ENCODE data around the gene SRGAP3. TPM values are rescaled to one million over a fixed set of nuclear protein-coding genes. Genes with fewer than 3 reads are reported as not detected.

Gene SRGAP3
- total RNA-seq, 1 experiment from 2014 or later, result 17.9 TPM

DNA sequence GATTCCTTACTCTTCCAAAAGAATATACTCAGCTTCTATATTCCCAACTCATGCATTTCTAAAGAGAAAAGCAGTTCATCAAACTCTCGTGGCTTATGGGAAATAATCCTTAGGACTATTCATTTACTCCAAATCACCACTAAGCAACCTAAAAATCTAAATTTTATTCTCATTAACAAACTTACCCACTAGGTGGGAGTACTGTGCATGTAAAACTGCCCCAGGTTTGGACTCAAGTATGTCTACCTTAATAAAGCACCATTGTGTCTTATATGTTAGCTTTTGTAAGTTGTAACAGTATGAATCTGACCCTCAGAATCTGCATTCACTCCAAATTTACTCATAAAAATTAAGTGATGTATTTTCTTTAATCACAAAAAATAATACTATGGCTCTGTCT lies 311.4 kb downstream of the SRGAP3 start (continued):
- TF ChIP-seq ARID4B (CRISPR knock-in tag; IDR thresholded peaks at IDR 0.05; ENCODE audit: borderline replicate concordance) (no peak), NR3C1 (CRISPR knock-in tag; conservative IDR thresholded peaks at IDR 0.05; ENCODE audit: low read depth) (no peak)
- TF ChIP-seq, protein P1, sequence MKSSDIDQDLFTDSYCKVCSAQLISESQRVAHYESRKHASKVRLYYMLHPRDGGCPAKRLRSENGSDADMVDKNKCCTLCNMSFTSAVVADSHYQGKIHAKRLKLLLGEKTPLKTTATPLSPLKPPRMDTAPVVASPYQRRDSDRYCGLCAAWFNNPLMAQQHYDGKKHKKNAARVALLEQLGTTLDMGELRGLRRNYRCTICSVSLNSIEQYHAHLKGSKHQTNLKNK (CRISPR knock-in tag; IDR thresholded peaks at IDR 0.05), result no peak

GRCh38 chr3:8937064-8938020 lies 312.1 kb downstream of the SRGAP3 start:
- no peak for DNase-seq (ENCODE audit: low spot score)
- CTCF ChIA-PET, result no interaction called here
- no peak overlapping the region for H3K27ac Mint-ChIP-seq

More at GRCh38 chr3:8937064-8938020, 312.1 kb downstream of the SRGAP3 start:
- ATAC-seq, result no peak
- Mint-ChIP-seq H3K27me3 (ENCODE audit: low read depth) (no peaks in the 10 kb centered on the region), H3K36me3 (peaks cover 30% of the 10 kb centered on the region), H3K4me3 (no peak overlapping the region), H3K4me1 (no peaks in the 10 kb centered on the region), H3K9me3 (no peaks in the 10 kb centered on the region)
- POLR2A ChIA-PET, result no interaction called here
- TF ChIP-seq KAT7 (CRISPR knock-in tag; IDR thresholded peaks at IDR 0.05; ENCODE audit: borderline replicate concordance) (no peak), ETV6 (CRISPR knock-in tag; IDR thresholded peaks at IDR 0.05) (no peak), IRF2 (CRISPR knock-in tag; IDR thresholded peaks at IDR 0.05; ENCODE audit: borderline replicate concordance, low read depth) (no peak), ZNF138 (CRISPR knock-in tag; conservative IDR thresholded peaks at IDR 0.05) (no peak), STAT6 (CRISPR knock-in tag; conservative IDR thresholded peaks at IDR 0.05; ENCODE audit: low read depth) (no peak), MYBL2 (CRISPR knock-in tag; IDR thresholded peaks at IDR 0.05) (no peak), TEAD4 (CRISPR knock-in tag; IDR thresholded peaks at IDR 0.05) (no peak), FOXK1 (CRISPR knock-in tag; IDR thresholded peaks at IDR 0.05) (no peak), GTF2I (CRISPR knock-in tag; conservative IDR thresholded peaks at IDR 0.05) (no peak), ZNF317 (CRISPR knock-in tag; IDR thresholded peaks at IDR 0.05; ENCODE audit: borderline replicate concordance, low read depth) (no peak), ZNF512 (CRISPR knock-in tag; IDR thresholded peaks at IDR 0.05; ENCODE audit: borderline replicate concordance) (no peak), ATF3 (CRISPR knock-in tag; conservative IDR thresholded peaks at IDR 0.05) (no peak), PRDM15 (CRISPR knock-in tag; IDR thresholded peaks at IDR 0.05) (no peak)
- TF ChIP-seq, protein P2, sequence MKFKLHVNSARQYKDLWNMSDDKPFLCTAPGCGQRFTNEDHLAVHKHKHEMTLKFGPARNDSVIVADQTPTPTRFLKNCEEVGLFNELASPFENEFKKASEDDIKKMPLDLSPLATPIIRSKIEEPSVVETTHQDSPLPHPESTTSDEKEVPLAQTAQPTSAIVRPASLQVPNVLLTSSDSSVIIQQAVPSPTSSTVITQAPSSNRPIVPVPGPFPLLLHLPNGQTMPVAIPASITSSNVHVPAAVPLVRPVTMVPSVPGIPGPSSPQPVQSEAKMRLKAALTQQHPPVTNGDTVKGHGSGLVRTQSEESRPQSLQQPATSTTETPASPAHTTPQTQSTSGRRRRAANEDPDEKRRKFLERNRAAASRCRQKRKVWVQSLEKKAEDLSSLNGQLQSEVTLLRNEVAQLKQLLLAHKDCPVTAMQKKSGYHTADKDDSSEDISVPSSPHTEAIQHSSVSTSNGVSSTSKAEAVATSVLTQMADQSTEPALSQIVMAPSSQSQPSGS (CRISPR knock-in tag; IDR thresholded peaks at IDR 0.05; ENCODE audit: borderline replicate concordance, low read depth), result no peak
- TF ChIP-seq, protein P3, sequence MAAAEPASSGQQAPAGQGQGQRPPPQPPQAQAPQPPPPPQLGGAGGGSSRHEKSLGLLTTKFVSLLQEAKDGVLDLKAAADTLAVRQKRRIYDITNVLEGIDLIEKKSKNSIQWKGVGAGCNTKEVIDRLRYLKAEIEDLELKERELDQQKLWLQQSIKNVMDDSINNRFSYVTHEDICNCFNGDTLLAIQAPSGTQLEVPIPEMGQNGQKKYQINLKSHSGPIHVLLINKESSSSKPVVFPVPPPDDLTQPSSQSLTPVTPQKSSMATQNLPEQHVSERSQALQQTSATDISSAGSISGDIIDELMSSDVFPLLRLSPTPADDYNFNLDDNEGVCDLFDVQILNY (CRISPR knock-in tag; IDR thresholded peaks at IDR 0.05), result no peak

Measured in WTC11 (cell line).